ENCODE data around the gene TRPM4.
"Not testable (repeated sequence)": the region's sequence is repeated elsewhere in the genome, so short reads cannot be mapped to it uniquely, and the experiment has no call there.

TRPM4 gene

GRCh38 chr19:49157445-49158224 is at the start of gene TRPM4:
TSS of gene TRPM4 (plus strand) at chr19:49157792. CDS start at chr19:49157867, 75 bp downstream.
- DNase-seq = peak; percentile 84

GRCh38 chr19:49109051-49109450 is 48.5 kb upstream of the TRPM4 start:
- no peak for DNase-seq

- no peak for DNase-seq
Measured at GRCh38 chr19:49109569-49110233, 47.9 kb upstream of the TRPM4 start.

- DNase-seq = no peak
Measured at GRCh38 chr19:49110567-49110966, 47.0 kb upstream of the TRPM4 start.

- DNase-seq = no peak
Measured at GRCh38 chr19:49111218-49111998, 46.2 kb upstream of the TRPM4 start.

- peak; percentile 88 for DNase-seq
Measured at GRCh38 chr19:49113762-49114629, 43.6 kb upstream of the TRPM4 start, which contains the start of gene LIN7B. TSS of gene LIN7B (plus strand) at chr19:49114370. CDS start at chr19:49114405, 35 bp downstream.

GRCh38 chr19:49114630-49115363 is 42.8 kb upstream of the TRPM4 start:
- peak; percentile 70 for DNase-seq

GRCh38 chr19:49116544-49116943 is 41.0 kb upstream of the TRPM4 start:
- DNase-seq = no peak

- DNase-seq = no peak
Measured at GRCh38 chr19:49117677-49118564, 39.7 kb upstream of the TRPM4 start.

GRCh38 chr19:49118565-49119410 is 38.8 kb upstream of the TRPM4 start, which contains the start of gene C19orf73:
TSS of gene C19orf73 (minus strand) at chr19:49119143. CDS start at chr19:49119022, 121 bp downstream.
- peak; percentile 97 for DNase-seq

GRCh38 chr19:49119411-49120324 is 37.9 kb upstream of the TRPM4 start, which contains the start of gene PPFIA3:
TSS of gene PPFIA3 (plus strand) at chr19:49119544. CDS start at chr19:49127874, 8,330 bp downstream.
- peak; percentile 69 for DNase-seq

GRCh38 chr19:49120325-49120683 is 37.3 kb upstream of the TRPM4 start:
- DNase-seq = peak; percentile 44

- DNase-seq = no peak
Measured at GRCh38 chr19:49120868-49121267, 36.7 kb upstream of the TRPM4 start.

- DNase-seq = not testable (repeated sequence)
Measured at GRCh38 chr19:49121841-49122240, 35.8 kb upstream of the TRPM4 start.

GRCh38 chr19:49123285-49123684 is 34.3 kb upstream of the TRPM4 start:
- DNase-seq = not testable (repeated sequence)

- peak; percentile 89 for DNase-seq
Measured at GRCh38 chr19:49125025-49125731, 32.4 kb upstream of the TRPM4 start.

GRCh38 chr19:49126575-49126974 is 31.0 kb upstream of the TRPM4 start:
- no peak for DNase-seq

- not testable (repeated sequence) for DNase-seq
Measured at GRCh38 chr19:49127225-49127624, 30.4 kb upstream of the TRPM4 start.
